GM18517 (cell line): ENCODE data around the gene TNFRSF8.
"Not testable (repeated sequence)": the region's sequence is repeated elsewhere in the genome, so short reads cannot be mapped to it uniquely, and the experiment has no call there.

Experiments used
- ATAC-seq: cut with Tn5 transposase; IDR thresholded peaks from one replicate; pipeline ENCODE4 v1.9.1; 2021; ENCODE audit warnings: mild to moderate bottlenecking, moderate library complexity; ENCODE audit not compliant: unreplicated experiment

TNFRSF8 gene

DNA sequence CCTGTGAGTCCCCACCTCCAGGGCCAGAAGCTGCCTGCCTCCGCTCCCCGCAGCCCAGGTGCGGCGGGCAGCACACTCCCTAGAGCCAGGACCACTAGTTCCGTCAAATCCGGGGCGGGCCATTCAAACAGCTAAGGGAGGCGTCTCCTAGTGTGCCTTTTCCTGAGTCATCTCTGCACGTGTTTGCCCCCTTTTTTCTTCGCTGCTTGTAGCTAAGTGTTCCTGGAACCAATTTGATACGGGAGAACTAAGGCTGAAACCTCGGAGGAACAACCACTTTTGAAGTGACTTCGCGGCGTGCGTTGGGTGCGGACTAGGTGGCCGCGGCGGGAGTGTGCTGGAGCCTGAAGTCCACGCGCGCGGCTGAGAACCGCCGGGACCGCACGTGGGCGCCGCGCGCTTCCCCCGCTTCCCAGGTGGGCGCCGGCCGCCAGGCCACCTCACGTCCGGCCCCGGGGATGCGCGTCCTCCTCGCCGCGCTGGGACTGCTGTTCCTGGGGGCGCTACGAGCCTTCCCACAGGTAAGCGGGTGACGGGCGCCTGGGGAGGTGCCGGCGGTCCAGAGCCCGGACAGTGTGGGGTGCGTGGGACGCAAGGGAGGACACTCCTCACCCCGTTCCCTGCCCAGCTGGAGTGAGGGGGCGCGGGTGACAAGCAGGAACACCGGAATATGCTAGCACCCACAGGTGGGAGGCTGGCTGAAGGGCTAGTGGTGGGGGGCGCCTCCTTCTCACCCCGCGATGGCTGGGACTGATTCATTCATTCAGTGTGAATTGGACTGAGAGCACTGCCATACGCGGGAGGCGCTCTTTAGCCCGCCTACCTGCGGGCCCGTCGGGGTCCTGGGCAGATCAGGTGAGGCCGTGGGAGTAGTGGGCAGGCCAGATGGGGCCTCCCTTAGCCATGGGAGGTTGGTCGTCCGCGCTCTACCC, at the start of gene TNFRSF8:
TNFRSF8 (plus strand) TSS at position 163 of the 932 bp plus-strand sequence; CDS start at position 459, 296 bp downstream.
- no peak for ATAC-seq

DNA sequence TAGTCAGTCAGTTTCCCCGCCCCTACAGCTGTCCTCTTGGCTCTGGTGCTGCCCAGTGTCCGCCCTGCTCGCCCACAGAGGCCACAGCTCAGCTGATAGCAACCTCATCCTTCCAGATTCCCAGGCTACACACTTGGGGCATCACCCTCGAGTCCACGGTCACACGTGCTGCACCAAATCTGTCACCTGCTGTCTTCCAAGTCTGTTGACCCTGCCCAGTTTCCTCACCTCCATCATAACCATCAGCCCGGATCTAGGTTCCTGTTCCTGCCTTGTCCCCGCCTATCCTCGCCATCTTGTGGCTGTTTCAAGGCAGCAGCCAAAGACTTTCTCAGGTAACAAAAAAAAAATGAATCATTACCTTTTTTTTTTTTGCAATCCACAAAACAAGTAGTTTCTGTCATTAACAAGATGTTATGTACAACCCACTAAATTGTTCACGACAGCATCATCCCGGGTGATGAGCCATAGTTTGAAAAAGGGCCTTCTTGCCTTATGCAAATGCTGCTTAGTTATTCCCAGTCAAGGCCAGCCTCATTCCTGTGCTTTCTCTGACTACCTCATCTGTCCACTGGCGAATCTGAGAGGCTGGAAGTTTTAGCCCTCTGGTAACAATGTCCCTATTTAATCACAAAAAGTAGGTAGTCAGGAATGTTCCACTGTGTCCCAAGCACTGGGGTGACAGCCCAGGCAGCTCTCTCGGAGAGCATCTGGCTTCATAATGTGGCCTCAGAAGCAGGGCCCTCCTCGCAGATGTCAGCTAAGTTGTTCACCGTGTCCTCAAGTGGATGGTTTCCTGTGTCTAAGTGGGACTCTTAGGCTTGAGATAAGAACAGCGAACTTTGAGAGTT, 48.7 kb upstream of the TNFRSF8 start:
- no peak for ATAC-seq

DNA sequence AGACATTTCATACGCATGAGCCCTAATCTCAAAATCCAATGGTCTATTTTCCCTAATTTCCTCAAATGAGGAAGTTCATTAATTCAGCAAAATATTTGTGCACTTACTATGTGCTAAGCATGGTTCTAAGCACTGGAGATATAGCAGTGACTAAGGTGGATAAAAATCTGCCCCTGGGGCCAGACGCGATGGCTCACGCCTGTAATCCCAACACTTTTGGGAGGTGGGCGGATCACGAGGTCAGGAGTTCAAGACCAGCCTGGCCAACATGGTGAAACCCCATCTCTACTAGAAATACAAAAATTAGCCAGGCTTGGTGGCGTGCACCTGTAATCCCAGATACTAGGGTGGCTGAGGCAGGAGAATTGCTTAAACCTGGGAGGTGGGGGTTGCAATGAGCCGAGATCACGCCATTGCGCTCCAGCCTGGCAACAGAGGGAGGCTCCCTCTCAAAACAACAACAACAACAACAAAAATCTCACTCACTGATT, 48.1 kb upstream of the TNFRSF8 start:
- no peak for ATAC-seq

DNA sequence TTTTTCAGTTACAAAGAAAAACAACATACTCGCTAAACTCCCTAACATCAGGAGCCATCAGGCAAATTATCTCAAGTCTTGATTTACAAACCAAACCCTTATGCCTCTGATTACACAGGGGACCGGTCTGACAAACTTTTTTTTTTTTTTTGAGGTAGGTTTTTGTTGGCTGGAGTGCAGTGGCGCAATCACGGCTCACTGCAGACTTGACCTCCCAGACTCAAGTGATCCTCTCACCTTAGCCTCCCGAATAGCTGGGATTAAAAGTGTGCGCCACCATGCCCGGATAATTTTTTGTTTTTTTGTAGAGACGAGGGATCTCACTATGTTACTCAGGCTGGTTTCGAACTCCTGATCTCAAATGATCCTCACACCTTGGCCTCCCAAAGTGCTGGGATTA, 47.6 kb upstream of the TNFRSF8 start:
- no peak for ATAC-seq

DNA sequence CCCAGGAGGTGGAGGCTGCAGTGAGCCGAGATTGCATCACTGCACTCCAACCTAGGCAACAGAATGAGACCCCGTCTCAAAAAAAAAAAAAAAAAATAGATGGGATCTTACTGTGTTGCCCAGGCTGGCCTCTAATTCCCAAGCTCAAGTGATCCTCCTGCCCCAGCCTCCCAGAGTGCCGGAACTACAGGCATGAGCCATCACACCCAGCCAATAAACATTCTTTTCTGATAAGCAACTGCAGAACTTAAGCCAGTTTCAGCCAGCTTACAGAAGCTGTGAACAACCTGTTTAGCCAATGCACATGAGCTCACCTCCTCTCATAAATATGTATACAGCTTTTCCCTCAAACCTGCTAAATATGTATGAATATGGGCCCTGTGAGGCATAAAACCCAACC, 46.9 kb upstream of the TNFRSF8 start:
- ATAC-seq: no peak

DNA sequence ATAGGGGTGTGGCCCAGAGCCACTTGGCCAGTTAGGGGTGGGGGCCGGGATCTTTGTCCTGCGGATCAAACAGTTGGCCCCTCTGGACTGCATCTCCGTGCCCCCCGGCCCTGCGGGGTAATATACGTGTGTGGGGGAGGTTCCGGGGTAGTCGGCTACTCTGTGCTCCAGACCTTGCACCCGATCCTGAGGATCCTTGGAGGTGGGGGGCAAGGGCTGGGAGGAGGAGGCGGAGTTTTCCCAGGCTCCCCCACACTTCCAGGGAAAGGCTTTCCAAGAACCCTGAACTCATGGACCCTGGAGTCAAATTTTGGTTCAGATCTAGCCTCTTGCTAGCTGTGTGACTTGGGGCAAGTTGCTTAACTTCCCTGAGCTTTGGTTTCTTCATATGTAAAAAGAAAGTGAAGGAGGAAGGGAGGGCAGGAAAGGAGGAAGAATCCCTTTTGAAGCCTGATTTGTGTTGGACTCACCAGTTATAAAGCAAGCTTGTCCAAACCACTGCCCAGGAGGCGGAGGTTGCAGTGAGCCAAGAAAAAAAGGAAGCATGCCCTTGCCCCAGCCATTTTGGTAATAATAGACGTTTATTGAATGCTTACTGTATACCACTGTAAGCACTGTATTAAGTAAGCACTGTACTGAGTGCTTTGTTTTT, 43.1 kb upstream of the TNFRSF8 start:
- ATAC-seq: no peak

DNA sequence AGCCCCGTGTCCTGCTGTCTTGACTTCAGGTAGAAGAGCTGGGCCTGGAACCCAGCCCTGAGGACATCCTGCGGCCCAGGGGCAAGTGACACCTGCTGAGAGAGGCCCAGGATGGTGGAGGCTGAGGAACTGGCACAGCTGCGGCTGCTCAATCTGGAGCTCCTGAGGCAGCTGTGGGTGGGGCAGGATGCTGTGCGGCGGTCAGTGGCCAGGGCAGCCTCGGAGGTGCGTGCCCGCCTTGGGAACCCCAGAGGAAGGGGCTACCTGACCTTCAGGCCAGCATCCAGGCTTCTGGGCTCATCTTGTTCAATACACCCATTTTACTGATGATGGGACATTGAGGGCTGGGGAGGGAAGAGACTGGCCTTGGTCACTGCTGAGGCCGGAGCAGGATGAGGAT, 41.5 kb upstream of the TNFRSF8 start:
- no peak for ATAC-seq

DNA sequence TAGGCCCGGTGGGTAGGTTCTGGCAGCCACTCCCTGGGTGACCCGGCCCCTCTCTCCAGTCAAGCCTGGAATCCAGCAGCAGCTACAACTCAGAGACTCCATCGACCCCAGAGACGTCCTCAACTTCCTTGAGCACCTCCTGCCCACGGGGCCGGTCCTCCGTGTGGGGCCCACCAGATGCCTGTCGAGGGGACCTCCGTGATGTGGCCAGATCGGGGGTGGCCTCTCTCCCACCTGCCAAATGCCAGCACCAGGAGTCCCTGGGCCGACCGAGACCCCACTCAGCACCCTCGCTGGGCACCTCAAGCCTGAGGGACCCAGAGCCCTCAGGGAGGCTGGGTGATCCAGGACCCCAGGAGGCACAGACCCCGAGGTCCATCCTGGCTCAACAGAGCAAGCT, 41.1 kb upstream of the TNFRSF8 start:
- no peak for ATAC-seq

DNA sequence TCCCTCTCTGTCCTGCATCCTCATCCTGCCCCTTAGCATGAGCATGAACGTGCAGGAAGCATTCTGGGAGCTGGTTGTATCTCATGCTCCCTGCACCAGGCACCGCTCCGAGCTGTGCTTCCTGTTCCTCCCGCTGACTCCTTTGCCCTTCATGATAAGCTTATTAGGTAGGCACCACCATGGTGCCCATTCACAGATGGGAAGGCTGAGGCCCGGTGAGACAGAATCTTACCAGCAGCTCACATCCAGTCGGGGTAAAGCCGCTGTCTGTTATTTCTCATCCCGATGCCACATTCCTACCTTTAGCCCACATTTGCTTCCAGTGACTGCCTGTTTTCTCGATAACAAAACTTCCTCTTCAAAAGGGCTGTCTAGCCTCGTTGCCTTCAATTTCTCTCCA, 36.5 kb upstream of the TNFRSF8 start:
- no peak for ATAC-seq

DNA sequence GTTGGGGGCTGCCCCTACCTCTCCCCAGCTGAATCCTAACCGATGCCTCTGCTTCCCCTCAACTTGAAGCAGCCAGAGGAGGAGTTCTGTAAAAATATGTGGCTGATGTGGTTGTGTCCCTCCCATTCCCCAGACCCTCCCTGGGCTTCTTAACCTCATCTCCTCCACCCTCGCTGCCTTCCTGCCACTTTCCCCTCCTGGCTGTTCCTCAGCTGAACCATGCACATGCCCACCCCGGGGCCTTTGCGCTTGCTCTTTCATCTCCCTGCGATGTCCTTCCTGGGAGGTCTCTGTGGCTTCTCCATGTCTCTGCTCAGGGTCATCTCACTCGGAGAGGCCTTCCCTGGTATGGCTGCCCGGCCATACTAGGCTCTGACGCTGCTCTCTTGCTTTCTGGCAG, 34.9 kb upstream of the TNFRSF8 start:
- no peak for ATAC-seq

DNA sequence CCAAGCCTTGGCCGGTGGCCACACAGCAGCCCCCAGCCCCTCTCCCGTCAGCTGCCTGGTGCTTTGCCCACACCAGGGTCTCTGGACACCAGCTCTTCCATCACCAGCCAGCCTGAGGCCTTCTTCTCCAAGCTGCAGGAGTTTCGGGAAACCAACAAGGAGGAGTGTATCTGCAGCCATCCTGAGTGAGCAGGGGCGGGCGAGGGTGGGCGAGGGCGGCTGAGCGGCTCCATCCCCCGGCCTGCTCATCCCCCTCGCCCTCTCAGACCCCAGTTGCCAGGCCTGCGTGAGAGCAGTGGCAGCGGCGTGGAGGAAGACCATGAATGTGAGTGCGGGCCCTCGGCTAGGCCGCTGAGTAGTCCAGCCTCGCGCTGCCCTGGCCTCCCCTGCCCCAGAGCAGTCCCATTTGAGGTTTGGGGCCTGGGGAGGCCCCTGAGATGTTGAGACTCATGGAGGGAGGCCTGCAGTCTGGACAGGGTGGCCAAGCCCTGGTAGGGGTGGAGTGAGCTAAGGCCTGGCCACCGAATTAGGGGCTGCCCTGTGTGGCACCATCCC, 34.1 kb upstream of the TNFRSF8 start:
- ATAC-seq: no peak

DNA sequence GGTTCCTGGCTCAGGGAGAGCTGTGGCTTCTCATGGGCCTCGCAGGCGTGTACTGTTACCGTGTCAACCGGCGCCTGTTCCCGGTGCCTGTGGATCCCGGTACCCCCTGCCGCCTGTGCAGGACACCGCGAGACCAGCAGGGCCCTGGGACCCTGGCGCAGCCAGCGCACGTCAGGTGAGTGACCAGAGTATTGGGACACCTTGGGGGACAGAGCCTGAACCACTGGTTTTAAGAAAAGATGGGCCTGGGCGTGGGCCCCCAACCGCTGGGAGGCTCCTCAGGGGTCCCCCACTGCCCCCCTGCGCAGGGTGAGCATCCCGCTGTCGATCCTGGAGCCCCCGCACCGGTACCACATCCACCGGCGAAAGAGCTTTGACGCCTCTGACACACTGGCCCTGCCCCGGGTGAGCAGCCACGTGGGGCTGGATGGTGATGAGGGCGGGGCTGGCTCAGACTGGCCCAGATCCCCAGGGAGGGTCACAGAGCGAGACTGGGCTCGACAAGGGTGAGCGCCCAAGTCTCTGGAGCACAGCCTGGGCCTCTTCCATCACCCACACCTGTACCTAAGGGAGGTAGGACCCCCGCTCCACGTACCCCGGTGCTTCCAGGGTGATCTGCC, 33.3 kb upstream of the TNFRSF8 start:
- no peak for ATAC-seq

DNA sequence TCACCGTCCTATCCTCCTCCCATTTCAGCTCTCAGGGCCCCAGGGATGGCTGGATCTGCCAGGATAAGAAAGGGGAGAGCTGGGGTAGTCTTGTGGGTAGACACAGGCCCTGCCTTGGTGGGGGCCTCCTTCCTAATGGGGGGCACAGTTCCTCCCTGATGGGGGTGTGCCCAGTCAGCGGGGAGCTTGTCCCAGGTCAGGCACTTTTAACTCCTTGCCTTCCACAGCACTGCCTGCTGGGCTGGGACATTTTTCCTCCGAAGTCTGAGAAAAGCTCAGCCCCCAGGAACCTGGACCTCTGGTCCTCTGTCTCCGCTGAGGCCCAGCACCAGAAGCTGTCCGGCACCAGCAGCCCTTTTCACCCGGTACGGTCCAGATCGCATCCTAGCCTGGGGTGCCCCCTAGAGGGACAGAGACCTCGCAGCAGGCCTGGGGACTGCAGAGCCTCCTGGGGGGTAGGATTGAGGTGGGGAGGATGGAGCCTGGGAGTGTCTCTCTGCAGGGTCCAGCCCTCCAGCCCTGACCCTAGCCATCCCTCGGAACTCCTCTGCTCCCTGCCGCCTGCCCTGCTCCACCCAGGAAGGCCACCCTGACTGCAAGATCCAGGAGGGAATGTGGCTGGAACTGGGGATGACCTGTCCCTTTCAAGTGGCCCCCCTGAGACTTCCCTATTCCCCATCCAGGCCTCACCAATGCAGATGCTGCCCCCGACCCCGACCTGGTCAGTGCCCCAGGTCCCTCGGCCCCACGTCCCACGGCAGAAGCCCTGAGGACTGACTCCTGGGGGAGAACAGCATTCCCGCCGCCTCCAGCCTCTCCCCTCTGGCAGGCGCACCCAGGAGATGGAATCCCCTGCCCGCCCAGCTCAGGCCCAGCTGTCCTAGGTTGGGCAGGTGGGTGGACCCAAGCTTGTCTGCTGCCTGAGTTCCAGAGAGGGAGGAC, 31.8 kb upstream of the TNFRSF8 start:
- ATAC-seq: no peak

DNA sequence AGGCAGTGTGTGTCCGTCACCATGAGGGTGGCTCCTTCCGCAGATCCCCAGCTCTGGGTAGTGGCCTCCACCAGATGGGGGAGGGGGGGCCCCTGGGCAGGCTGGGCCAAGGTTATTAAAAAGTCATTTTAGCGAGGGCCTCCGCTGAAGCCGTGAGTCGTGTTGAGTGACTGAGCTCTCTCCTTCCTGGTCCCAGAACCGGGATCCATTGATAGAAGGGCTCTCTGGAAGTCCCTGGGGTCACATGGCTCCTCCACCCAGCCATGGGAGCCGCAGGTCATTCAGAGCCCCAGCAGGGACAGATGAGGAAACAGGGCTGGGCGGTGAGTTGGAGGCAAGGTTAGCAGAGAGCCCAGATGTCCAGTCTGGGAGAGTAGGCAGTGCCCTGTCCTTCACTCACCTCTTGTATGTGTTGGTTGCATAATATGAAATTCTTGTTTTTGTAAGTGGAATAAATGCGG, 30.9 kb upstream of the TNFRSF8 start:
- ATAC-seq: no peak

DNA sequence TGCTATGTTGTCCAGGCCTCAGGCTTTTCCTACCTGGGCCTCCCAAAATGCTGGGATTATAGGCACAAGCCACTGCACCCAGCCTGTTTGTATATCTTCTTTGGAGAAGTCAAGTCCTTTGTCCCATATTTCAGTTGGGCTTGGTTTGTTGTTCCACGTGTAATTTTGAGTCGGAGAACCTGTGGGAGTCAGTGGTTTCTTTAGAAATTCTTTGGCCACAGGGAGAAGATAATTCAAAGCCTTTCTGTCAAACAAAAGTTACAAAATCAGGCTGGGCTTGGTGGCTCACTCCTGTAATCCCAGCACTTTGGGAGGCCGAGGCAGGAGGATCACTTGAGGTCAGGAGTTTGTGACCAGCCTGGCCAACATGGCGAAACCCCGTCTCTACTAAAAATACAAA, 29.7 kb upstream of the TNFRSF8 start:
- ATAC-seq: not testable (repeated sequence)

DNA sequence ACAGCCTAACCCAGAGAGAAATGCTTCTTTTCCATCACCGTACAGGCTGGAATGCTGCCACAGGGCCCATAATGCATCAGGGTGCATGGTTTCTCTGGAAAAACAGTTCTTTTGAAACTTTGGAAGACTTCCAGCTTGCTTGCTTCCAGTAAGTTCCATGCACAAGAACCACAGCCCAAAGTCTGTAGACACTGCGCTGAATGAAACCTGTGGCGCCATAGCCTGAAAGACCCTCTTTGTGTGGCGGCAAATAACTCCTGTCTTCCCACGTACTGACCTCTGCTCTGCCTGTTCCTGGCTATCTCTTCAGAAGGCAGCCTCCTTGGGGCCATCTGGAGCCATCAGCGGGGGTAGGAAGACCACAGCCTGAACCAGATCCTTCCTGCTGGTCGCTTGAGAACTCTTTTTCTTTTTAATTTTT, 28.7 kb upstream of the TNFRSF8 start:
- ATAC-seq: no peak

DNA sequence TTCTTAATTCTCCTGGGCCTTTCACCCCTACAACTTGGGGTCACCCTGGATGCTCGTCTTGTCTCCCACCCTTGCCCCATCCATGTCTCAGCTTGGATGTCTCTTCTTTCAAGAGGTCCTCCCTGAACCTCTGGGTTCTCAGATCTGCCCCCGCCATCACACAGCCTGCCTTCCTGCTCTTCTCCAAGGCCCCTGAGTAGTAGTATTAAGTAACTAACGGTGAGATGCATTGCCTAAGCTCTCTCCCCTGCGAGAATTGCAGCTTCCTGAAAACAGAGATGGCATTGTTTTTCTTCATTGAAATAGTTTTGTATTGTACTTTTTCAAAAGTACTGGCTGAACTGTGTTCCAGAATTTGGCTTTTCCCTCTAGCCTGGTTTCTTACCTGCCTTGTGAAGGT, 27.8 kb upstream of the TNFRSF8 start:
- no peak for ATAC-seq

DNA sequence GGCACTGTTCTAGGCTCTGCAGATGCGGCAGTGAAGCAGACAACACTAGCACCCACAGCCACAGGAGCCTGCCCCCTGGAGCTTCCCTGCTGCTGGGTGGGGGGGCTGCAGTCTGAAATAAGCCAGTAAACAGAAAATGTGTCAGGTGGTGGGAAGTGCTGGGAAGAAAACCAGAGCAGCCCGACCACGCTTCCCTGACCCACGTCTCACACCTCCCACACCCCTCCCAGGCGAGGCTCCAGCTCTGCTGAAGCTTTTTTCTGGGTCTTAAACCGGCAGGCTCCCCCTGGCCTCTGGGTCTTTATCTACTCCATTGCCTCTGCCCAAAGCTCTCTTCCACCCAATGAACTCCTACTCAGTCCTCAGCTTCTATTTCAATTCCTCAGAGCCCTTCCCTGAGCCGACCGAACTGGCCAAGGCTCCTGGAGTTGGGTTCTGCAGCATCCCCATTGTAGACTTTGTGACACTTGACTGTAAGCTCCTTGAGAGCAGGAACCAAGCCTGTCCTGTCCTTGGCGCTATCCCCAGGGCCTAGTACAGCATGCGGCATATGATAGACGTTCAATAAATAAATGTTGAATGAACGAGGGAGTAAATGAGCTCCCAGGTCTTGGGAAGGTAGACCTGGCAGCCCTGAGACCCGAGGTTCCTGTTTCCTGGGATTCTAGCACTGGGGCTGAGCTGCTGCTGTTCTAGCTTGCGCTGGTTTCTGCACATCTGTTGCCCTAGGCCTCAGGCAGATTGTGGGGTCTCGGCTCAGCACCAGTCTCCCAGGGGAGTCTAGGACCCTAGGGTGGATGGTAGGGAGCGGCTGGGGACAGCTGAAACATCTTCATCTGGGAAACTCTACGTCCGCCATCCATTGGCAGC, 25.4 kb upstream of the TNFRSF8 start:
- ATAC-seq: no peak
